ENCODE measurements around the gene VWA3B. TPM values are rescaled to one million over a fixed set of nuclear protein-coding genes. Genes with fewer than 3 reads are reported as not detected.

Gene VWA3B
- total RNA-seq, 4 donors from 2014 or later = not detected

DNA sequence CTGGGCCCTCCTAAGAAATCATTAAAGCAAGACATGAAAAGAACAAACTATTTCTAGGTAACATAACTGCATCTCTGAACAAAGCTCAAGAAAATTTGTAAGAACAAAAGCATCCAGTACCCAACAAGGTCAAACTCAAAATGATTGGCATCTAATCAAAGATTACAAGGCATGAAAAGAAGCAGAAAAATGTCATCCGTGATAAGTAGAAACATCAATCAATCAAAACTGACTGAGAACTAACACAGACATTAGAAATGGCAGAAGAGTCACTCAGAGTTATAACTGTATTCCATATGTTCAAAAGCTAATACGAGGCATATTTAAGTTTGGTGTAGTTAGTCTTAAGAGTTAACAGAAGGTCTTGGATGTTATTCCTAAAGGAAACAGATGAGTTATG is 80.9 kb downstream of the VWA3B start:
- no peak for TF ChIP-seq POLR2A (IDR thresholded peaks at IDR 0.05)
- TF ChIP-seq, protein P1, sequence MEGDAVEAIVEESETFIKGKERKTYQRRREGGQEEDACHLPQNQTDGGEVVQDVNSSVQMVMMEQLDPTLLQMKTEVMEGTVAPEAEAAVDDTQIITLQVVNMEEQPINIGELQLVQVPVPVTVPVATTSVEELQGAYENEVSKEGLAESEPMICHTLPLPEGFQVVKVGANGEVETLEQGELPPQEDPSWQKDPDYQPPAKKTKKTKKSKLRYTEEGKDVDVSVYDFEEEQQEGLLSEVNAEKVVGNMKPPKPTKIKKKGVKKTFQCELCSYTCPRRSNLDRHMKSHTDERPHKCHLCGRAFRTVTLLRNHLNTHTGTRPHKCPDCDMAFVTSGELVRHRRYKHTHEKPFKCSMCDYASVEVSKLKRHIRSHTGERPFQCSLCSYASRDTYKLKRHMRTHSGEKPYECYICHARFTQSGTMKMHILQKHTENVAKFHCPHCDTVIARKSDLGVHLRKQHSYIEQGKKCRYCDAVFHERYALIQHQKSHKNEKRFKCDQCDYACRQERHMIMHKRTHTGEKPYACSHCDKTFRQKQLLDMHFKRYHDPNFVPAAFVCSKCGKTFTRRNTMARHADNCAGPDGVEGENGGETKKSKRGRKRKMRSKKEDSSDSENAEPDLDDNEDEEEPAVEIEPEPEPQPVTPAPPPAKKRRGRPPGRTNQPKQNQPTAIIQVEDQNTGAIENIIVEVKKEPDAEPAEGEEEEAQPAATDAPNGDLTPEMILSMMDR (IDR thresholded peaks at IDR 0.05) = no peak
- intact Hi-C loops (cut with DNase I) = no loop called here
- Histone ChIP-seq H3K4me1 (peaks cover 3 to 5% (median 3%) of the 10 kb centered on the region in 3 donors), H3K27ac (no peak overlapping the region), H3K36me3 (no peaks in the 10 kb centered on the region), H3K9me3 (no peaks in the 10 kb centered on the region), H3K27me3 (no peaks in the 10 kb centered on the region), H3K4me3 (no peak overlapping the region)
- WGBS, 2 donors = 78 to 80% methylated on average over 2 of the region's 2 CpGs
- no peak for DNase-seq

DNA sequence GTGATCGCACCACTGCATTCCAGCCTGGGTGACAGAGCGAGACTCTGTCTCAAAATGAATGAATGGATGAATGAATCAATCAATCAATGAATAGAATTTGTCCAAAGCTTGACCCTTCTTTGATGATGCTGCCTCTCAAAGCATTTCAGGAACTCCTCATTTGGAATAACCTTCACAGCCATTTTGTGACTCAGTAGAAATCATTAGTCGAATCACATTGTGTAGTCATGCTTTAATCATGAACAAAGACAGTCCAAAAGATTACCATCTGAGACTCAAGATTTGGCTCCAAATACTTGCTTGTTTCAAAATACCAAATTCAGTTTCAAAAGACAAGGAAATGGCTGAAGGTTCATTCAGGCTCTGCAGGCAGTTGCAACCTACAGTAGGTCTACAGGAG is 83.1 kb downstream of the VWA3B start:
- no peaks in the 10 kb centered on the region for H3K36me3 ChIP-seq
- intact Hi-C loops (cut with DNase I) = no loop called here
- no peak overlapping the region for H3K27ac ChIP-seq
- no peaks in the 10 kb centered on the region for H3K4me1 ChIP-seq
- TF ChIP-seq, protein P1 (IDR thresholded peaks at IDR 0.05) = no peak
- TF ChIP-seq POLR2A (IDR thresholded peaks at IDR 0.05) = no peak
- no peaks in the 10 kb centered on the region for H3K27me3 ChIP-seq
- WGBS, 2 donors = 69 to 70% methylated on average over 3 of the region's 3 CpGs
- no peak for DNase-seq
- no peaks in the 10 kb centered on the region for H3K9me3 ChIP-seq
- no peak overlapping the region for H3K4me3 ChIP-seq

DNA sequence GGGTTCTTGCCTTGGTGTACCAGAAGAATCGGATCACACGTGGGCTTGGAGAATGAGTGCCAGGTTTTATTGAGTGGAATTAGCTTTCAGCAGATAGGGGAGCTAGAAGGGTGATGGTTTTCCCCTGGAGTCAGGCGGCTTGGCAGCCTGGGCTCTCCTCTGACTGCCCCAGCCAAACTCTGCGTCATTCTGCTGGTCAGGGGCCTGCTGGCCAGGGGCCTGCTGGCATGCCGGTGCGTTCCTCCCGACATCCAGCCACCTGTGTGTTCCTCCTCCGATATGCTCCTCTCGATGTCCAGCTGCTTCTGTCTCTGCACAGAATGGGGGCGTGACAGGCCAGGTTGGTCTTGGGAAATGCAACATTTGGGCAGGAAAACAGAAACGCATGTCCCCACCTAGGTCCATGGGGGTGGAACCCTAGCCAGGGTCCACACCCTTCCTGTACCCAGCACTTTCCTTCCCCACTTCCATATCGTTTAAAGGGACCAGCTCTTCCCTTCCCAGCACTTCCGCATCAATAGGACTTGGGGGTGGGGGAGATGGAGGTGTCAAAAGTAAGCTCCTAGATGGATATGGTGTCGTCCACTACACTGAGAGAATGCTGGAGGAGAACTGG is 85.3 kb downstream of the VWA3B start:
- intact Hi-C loops (cut with DNase I) = no loop called here
- 81 to 90% methylated on average over 4 to 7 of the region's 14 CpGs for WGBS, 2 donors
- no peaks in the 10 kb centered on the region for H3K36me3 ChIP-seq

DNA sequence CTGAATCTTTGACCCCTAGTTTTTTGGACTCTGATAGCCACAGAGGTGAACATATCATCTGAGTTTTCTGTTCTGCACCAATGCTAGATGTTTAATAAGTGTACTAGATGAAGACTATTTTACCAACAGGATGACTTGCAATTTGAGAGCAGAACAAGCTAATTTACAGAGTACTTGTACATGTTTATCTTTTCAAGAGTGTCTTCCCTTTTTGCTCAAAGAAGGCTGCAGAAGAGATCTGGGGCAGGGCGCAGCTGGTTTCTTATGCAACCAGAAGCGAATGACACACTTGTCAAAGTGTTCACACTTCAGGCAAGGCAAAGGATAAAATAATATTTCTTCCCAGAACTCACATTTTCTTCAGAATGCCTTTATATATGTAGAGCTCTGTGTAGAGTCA is 86.0 kb downstream of the VWA3B start:
- intact Hi-C loops (cut with DNase I) = no loop called here
- WGBS, 2 donors = 81 to 94% methylated on average over 2 of the region's 2 CpGs
- TF ChIP-seq, protein P1 (IDR thresholded peaks at IDR 0.05) = no peak
- TF ChIP-seq POLR2A (IDR thresholded peaks at IDR 0.05) = no peak

More for the DNA sequence above, 85.3 kb downstream of the VWA3B start:
- no peak for DNase-seq
- no peak overlapping the region for H3K4me3 ChIP-seq
- peaks cover 0 to 14% (median 0%) of the 10 kb centered on the region in 4 donors for H3K27me3 ChIP-seq
- no peaks in the 10 kb centered on the region for H3K9me3 ChIP-seq
- no peak overlapping the region for H3K27ac ChIP-seq
- H3K4me1 ChIP-seq = no peaks in the 10 kb centered on the region
- TF ChIP-seq POLR2A (IDR thresholded peaks at IDR 0.05) = no peak
- TF ChIP-seq, protein P1 (IDR thresholded peaks at IDR 0.05) = no peak

DNA sequence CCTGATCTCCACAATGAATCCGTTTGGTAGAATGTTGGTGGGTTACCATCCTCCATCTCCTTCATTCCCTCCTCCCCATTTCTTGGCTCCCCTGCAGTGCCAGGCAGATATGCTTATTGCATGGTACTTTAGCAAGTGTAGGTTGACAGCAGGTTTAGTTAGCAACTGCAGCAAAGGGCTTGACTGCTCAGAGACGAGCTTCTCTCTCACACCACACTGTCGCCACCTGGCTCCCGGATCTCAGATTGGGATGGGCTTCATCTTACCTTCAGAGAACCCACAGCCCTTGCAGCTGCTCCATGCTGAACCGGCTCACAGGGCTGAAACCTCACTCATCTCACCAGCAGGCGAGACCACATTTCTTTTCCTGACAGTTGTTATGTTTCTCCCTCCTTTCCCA is 88.8 kb downstream of the VWA3B start:
- intact Hi-C loops (cut with DNase I) = no loop called here
- no peak for DNase-seq

More for the DNA sequence above, 86.0 kb downstream of the VWA3B start:
- no peak for DNase-seq
- H3K4me1 ChIP-seq = no peaks in the 10 kb centered on the region
- H3K36me3 ChIP-seq = no peaks in the 10 kb centered on the region
- H3K27me3 ChIP-seq = peaks cover 0 to 18% (median 0%) of the 10 kb centered on the region in 4 donors
- H3K9me3 ChIP-seq = no peaks in the 10 kb centered on the region
- no peak overlapping the region for H3K27ac ChIP-seq
- H3K4me3 ChIP-seq = no peak overlapping the region

More for the DNA sequence above, 88.8 kb downstream of the VWA3B start:
- no peaks in the 10 kb centered on the region for H3K36me3 ChIP-seq
- H3K4me3 ChIP-seq = no peak overlapping the region
- H3K4me1 ChIP-seq = no peaks in the 10 kb centered on the region
- WGBS, 2 donors = 54 to 58% methylated on average over 6 of the region's 6 CpGs
- no peak overlapping the region for H3K27ac ChIP-seq
- H3K9me3 ChIP-seq = no peaks in the 10 kb centered on the region
- H3K27me3 ChIP-seq = peaks cover 0 to 31% (median 0%) of the 10 kb centered on the region in 4 donors
- TF ChIP-seq POLR2A (IDR thresholded peaks at IDR 0.05) = no peak
- TF ChIP-seq, protein P1 (IDR thresholded peaks at IDR 0.05) = peak in 1 of 6 experiments; percentile 6

Measured in esophagus squamous epithelium (tissue), 5 donors.